ENCODE results near the gene MGAT1. TPM values are rescaled to one million over a fixed set of nuclear protein-coding genes. Genes with fewer than 3 reads are reported as not detected.
A peak's percentile ranks its signal among the peaks of the same experiment; 100 is the strongest.

MGAT1 gene
- total and polyA plus RNA-seq, 2 donors from 2014 or later = 73.3 to 132 TPM

DNA sequence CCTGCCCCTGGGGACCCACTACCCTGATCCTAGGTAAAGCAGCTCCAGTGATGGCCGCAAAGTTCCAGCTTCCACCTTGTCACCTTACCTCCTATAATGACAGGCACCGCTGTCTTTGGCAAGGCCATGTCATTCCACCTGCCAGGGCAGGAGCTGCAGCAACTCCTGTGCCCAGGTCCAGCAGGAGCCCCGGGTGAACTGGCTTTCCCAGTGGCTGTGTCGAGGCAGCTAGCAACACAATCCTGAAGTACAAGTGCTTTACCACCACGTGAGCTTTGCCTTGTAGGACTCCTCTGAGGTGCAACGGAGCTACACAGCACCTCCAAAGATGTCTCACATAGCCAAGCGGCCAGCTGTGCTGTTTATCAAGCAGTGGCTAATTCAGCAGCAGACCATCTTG, 20.7 kb upstream of the MGAT1 start:
- Histone ChIP-seq H3K27me3 (ENCODE audit: control insufficient read depth, insufficient read depth, low read length) (no peaks in the 10 kb centered on the region), H3K36me3 (ENCODE audit: control insufficient read depth in 2 of 3, insufficient read depth in 3 of 3, low read length in 3 of 3) (no peaks in the 10 kb centered on the region), H3K4me3 (ENCODE audit: low read length in 3 of 3) (no peak overlapping the region), H3K9me3 (ENCODE audit: control insufficient read depth in 2 of 3, insufficient read depth in 1 of 3, low read length in 3 of 3) (no peaks in the 10 kb centered on the region), H3K4me1 (ENCODE audit: control insufficient read depth in 2 of 3, insufficient read depth in 2 of 3, low read depth in 1 of 3, low read length in 3 of 3) (peaks cover 1 to 16% (median 8%) of the 10 kb centered on the region in 3 donors), H3K9ac (ENCODE audit: low read length in 3 of 3) (no peak overlapping the region), H3K27ac (ENCODE audit: low read depth in 2 of 2, low read length in 2 of 2) (no peak overlapping the region)
- TF ChIP-seq, protein P1, sequence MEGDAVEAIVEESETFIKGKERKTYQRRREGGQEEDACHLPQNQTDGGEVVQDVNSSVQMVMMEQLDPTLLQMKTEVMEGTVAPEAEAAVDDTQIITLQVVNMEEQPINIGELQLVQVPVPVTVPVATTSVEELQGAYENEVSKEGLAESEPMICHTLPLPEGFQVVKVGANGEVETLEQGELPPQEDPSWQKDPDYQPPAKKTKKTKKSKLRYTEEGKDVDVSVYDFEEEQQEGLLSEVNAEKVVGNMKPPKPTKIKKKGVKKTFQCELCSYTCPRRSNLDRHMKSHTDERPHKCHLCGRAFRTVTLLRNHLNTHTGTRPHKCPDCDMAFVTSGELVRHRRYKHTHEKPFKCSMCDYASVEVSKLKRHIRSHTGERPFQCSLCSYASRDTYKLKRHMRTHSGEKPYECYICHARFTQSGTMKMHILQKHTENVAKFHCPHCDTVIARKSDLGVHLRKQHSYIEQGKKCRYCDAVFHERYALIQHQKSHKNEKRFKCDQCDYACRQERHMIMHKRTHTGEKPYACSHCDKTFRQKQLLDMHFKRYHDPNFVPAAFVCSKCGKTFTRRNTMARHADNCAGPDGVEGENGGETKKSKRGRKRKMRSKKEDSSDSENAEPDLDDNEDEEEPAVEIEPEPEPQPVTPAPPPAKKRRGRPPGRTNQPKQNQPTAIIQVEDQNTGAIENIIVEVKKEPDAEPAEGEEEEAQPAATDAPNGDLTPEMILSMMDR (IDR thresholded peaks at IDR 0.05; ENCODE audit: borderline replicate concordance, extremely low read depth, insufficient read depth) = no peak
- no peak for FAIRE-seq
- intact Hi-C loops (cut with DNase I) = no loop called here
- DNase-seq = peak in 1 of 5 donors; percentile 36

DNA sequence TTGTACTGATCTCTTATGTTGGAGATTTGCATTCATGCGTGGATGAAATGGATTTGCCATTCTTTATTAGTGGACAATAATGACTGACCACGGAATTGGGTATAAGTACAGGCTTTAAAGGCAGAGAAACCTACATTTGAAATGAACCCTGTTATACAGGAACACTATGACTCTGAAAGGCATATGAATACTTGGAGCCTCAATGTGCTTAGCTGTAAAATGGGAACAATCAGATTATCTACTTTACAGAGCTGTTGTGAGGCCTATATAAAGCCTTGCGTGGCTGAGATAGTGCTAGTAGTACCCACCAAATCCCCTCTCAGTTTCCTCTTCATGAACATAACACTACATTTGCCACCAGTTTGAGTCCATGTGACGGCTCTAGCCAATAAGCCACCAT, 18.9 kb upstream of the MGAT1 start:
- no peaks in the 10 kb centered on the region for H3K9me3 ChIP-seq (ENCODE audit: control insufficient read depth in 2 of 3, insufficient read depth in 1 of 3, low read length in 3 of 3)
- DNase-seq (no peak), FAIRE-seq (no peak)
- H3K36me3 ChIP-seq (ENCODE audit: control insufficient read depth in 2 of 3, insufficient read depth in 3 of 3, low read length in 3 of 3) = no peaks in the 10 kb centered on the region
- intact Hi-C loops (cut with DNase I) = no loop called here
- H3K27me3 ChIP-seq (ENCODE audit: control insufficient read depth, insufficient read depth, low read length) = no peaks in the 10 kb centered on the region
- peak overlapping the region in 1 of 2 donors; percentile 92 for H3K27ac ChIP-seq (ENCODE audit: low read depth in 2 of 2, low read length in 2 of 2)
- peaks cover 16 to 29% (median 22%) of the 10 kb centered on the region in 3 donors for H3K4me1 ChIP-seq (ENCODE audit: control insufficient read depth in 2 of 3, insufficient read depth in 2 of 3, low read depth in 1 of 3, low read length in 3 of 3)
- H3K9ac ChIP-seq (ENCODE audit: low read length in 3 of 3) = no peak overlapping the region
- H3K4me3 ChIP-seq (ENCODE audit: low read length in 3 of 3) = no peak overlapping the region
- TF ChIP-seq, protein P1 (IDR thresholded peaks at IDR 0.05; ENCODE audit: borderline replicate concordance, extremely low read depth, insufficient read depth) = no peak

DNA sequence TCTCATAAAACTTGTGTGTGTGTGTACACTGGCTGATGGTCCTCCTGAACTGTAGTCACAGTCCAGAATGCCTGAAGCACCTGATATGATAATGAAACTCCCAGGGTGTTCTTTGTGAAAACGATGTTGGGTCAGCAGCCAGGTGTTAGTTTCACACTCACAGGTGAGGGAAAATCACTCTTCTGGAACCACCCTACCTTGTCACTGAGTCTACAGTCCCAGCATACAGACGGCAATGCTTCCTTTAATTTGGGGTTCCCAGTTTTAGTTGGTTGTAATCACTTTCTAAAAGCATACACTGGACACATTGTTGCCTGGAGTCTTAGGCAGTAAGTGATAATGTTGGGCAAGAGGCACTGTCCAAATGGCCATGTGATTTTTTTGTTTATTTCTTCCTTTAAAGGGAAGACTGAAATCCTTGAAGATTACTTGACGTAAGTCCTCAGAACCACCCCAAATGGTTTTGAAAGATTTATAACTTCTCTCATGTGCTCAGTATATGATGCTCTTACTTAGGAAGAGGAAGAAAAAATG, 18.2 kb upstream of the MGAT1 start:
- Histone ChIP-seq H3K27ac (ENCODE audit: low read depth in 2 of 2, low read length in 2 of 2) (peak overlapping the region in 1 of 2 donors; percentile 92), H3K4me3 (ENCODE audit: low read length in 3 of 3) (no peak overlapping the region), H3K4me1 (ENCODE audit: control insufficient read depth in 2 of 3, insufficient read depth in 2 of 3, low read depth in 1 of 3, low read length in 3 of 3) (peaks cover 18 to 30% (median 25%) of the 10 kb centered on the region in 3 donors), H3K27me3 (ENCODE audit: control insufficient read depth, insufficient read depth, low read length) (no peaks in the 10 kb centered on the region), H3K36me3 (ENCODE audit: control insufficient read depth in 2 of 3, insufficient read depth in 3 of 3, low read length in 3 of 3) (no peaks in the 10 kb centered on the region), H3K9me3 (ENCODE audit: control insufficient read depth in 2 of 3, insufficient read depth in 1 of 3, low read length in 3 of 3) (no peaks in the 10 kb centered on the region), H3K9ac (ENCODE audit: low read length in 3 of 3) (no peak overlapping the region)
- TF ChIP-seq, protein P1 (IDR thresholded peaks at IDR 0.05; ENCODE audit: borderline replicate concordance, extremely low read depth, insufficient read depth) = no peak
- FAIRE-seq (no peak), DNase-seq (peak in 1 of 5 donors; percentile 29)
- intact Hi-C loops (cut with DNase I) = no loop called here
